Measurements from ENCODE around the gene GRM1. TPM values are rescaled to one million over a fixed set of nuclear protein-coding genes. Genes with fewer than 3 reads are reported as not detected.

The GRM1 gene
- total RNA-seq, 6 experiments from 2014 or later = not detected

- no peak for DNase-seq
- Mint-ChIP-seq H3K27ac (no peak overlapping the region), H3K36me3 (ENCODE audit: low read depth) (no peaks in the 10 kb centered on the region), H3K9me3 (peaks cover 35% of the 10 kb centered on the region), H3K27me3 (ENCODE audit: insufficient read depth) (no peaks in the 10 kb centered on the region; the same call in 1 of the 2 replicates), H3K4me3 (no peak overlapping the region), H3K4me1 (ENCODE audit: low read depth) (no peaks in the 10 kb centered on the region)
- no peak for TF ChIP-seq CTCF (IDR thresholded peaks at IDR 0.05)
Measured at GRCh38 chr6:146202570-146202969, 173.7 kb downstream of the GRM1 start.

GRCh38 chr6:146209942-146210341, 181.1 kb downstream of the GRM1 start:
- DNase-seq = no peak
- Mint-ChIP-seq H3K4me3 (no peak overlapping the region), H3K27me3 (ENCODE audit: insufficient read depth) (no peaks in the 10 kb centered on the region; the same call in 1 of the 2 replicates), H3K36me3 (ENCODE audit: low read depth) (no peaks in the 10 kb centered on the region), H3K27ac (no peak overlapping the region), H3K4me1 (ENCODE audit: low read depth) (no peaks in the 10 kb centered on the region), H3K9me3 (peaks cover 39% of the 10 kb centered on the region)
- no peak for TF ChIP-seq CTCF (IDR thresholded peaks at IDR 0.05)

DNA sequence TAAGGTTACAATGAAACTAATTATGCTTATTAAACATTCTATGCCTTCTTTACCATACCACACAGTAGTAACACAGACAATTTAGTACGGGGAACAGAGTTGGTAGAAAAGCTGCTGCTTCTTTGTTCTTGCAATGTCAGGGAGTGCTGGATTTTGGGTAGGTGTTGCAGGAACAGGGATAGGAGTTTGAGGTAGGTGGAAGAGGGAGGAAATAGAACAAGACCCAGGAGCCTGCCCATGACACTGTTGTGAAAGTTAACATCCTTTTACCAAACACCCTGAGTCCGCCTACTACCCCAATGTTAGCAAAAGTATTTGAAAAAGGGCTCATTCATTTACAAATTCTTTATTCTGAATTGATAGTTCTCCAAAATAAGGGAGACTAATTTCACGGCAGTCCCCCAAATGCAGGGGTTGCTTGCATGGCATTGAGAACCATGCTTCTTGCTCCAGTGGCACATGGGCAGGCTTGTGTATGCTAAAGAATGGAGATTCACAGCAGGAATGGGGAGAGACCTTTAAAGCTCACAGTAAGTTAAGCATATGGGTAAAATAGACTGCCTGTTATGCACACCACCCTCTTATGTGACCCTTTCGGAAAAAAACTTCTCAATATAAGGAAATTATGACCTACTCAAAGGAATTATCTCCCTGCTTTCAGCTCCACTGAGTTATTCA, 181.7 kb downstream of the GRM1 start:
- Mint-ChIP-seq H3K27me3 (ENCODE audit: insufficient read depth) (no peaks in the 10 kb centered on the region; the same call in 1 of the 2 replicates), H3K27ac (no peak overlapping the region), H3K9me3 (peaks cover 35% of the 10 kb centered on the region), H3K4me1 (ENCODE audit: low read depth) (no peaks in the 10 kb centered on the region), H3K4me3 (no peak overlapping the region), H3K36me3 (ENCODE audit: low read depth) (no peaks in the 10 kb centered on the region)
- TF ChIP-seq CTCF (IDR thresholded peaks at IDR 0.05) = no peak
- DNase-seq = no peak

GRCh38 chr6:146211646-146212045, 182.8 kb downstream of the GRM1 start:
- Mint-ChIP-seq H3K4me3 (no peak overlapping the region), H3K9me3 (peaks cover 30% of the 10 kb centered on the region), H3K27ac (no peak overlapping the region), H3K4me1 (ENCODE audit: low read depth) (no peaks in the 10 kb centered on the region), H3K27me3 (ENCODE audit: insufficient read depth) (no peaks in the 10 kb centered on the region), H3K36me3 (ENCODE audit: low read depth) (no peaks in the 10 kb centered on the region)
- no peak for DNase-seq
- TF ChIP-seq CTCF (IDR thresholded peaks at IDR 0.05) = no peak

GRCh38 chr6:146212781-146213180, 183.9 kb downstream of the GRM1 start:
- peaks cover 28% of the 10 kb centered on the region for H3K9me3 Mint-ChIP-seq
- H3K4me1 Mint-ChIP-seq (ENCODE audit: low read depth) = no peaks in the 10 kb centered on the region
- no peak for DNase-seq
- no peak overlapping the region for H3K27ac Mint-ChIP-seq
- H3K36me3 Mint-ChIP-seq (ENCODE audit: low read depth) = no peaks in the 10 kb centered on the region
- no peak overlapping the region for H3K4me3 Mint-ChIP-seq
- no peak for TF ChIP-seq CTCF (IDR thresholded peaks at IDR 0.05)
- no peaks in the 10 kb centered on the region for H3K27me3 Mint-ChIP-seq (ENCODE audit: insufficient read depth)

All from HFFc6 (cell line).